GM18861 (cell line): ENCODE measurements around the gene PTPRN2.
"Not testable (repeated sequence)": the region's sequence is repeated elsewhere in the genome, so short reads cannot be mapped to it uniquely, and the experiment has no call there.

Source experiments
- ATAC-seq: cut with Tn5 transposase; IDR thresholded peaks from one replicate; pipeline ENCODE4 v1.9.1; 2021; ENCODE audit not compliant: unreplicated experiment

The PTPRN2 gene

DNA sequence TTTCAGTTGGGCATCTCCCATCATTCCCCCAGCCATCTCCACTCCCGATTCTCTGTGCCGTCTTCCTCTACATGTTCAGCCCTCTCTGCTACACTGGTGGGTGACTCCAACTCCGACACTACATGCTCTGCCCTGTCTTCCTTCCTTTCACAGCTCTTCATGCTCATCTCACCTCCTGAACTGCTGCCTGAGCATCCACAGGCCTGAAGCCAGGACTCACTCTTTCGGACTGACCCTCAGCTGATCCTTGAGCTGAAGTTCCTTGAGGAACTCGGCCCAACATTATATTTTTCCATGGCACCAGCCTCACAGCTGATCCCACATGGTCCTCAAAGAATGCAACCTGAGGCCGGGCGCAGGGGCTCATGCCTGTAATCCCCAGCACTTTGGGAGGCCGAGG is 538.4 kb downstream of the PTPRN2 start:
- ATAC-seq: no peak

DNA sequence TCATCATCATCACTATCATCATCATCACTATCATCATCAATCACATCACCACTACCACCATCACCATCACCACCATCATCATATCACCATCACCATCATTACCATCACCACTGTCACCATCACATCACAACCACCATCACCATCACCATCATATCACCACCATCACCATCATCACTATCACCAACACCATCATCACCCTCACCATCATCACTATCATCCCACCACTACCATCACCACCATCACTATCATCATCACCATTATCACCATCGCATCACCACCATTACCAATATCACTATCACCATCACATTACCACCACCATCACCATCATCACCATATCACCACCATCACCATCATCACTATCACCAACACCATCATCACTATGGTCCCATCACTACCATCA is 539.1 kb downstream of the PTPRN2 start:
- no peak for ATAC-seq

DNA sequence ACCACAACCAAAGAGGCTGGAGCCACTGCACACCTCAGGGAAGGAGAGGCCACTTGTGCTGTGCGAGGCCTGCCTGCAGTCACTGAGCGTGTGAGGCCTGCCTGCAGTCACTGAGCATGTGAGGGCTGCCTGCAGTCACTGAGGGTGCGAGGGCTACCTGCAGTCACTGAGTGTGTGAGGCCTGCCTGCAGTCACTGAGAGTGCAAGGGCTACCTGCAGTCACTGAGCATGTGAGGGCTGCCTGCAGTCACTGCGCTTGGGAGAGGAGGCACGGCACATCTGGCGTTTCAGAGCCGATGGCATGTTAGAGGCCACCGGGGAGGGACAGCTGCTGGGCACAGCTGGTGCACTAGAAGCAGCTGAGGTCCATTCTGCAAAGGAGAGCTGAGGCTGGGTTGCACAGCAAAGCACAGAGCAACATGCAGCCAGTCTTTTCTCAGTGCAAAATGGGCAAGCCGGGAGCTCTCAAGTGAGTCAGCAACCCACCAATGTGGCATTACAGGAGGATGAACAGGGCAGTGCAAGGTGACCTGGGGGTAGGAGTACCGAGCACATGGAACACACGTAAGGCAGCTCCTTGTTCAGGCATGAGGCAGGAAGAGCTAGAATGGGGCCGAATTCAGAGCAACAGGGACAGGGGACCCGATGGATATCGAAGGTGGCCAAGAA is 540.1 kb downstream of the PTPRN2 start:
- no peak for ATAC-seq

DNA sequence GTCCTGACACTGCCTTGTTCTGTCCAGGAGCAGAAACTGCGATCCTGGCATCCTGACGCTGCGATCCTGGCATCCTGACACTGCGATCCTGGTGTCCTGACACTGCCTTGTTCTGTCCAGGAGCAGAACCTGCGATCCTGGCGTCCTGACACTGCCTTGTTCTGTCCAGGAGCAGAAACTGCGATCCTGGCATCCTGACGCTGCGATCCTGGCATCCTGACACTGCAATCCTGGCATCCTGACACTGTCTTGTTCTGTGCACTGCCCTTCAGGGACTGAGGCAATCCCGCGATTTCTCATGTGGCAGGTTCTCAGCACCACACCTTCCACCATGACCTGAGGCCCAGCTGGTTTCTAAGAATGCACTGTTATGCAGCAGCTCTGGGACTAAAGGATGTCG is 541.4 kb downstream of the PTPRN2 start:
- not testable (repeated sequence) for ATAC-seq

DNA sequence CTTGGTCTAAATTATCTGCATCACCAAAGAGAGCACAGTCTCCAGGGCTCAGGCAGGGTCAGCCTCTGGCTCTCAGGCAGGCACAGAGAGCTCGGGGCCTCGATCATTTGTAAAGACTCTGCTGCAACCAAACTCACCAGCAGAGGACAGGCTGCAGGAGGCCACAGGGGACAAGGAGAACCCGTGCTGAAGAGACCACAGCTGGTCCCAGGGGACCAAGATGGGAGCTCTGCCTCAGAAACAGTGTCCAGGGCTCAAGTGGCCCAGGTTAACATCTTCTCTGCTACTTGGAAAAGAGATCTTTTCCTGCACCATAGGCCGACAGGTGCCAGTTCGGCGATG is 543.2 kb downstream of the PTPRN2 start:
- no peak for ATAC-seq

DNA sequence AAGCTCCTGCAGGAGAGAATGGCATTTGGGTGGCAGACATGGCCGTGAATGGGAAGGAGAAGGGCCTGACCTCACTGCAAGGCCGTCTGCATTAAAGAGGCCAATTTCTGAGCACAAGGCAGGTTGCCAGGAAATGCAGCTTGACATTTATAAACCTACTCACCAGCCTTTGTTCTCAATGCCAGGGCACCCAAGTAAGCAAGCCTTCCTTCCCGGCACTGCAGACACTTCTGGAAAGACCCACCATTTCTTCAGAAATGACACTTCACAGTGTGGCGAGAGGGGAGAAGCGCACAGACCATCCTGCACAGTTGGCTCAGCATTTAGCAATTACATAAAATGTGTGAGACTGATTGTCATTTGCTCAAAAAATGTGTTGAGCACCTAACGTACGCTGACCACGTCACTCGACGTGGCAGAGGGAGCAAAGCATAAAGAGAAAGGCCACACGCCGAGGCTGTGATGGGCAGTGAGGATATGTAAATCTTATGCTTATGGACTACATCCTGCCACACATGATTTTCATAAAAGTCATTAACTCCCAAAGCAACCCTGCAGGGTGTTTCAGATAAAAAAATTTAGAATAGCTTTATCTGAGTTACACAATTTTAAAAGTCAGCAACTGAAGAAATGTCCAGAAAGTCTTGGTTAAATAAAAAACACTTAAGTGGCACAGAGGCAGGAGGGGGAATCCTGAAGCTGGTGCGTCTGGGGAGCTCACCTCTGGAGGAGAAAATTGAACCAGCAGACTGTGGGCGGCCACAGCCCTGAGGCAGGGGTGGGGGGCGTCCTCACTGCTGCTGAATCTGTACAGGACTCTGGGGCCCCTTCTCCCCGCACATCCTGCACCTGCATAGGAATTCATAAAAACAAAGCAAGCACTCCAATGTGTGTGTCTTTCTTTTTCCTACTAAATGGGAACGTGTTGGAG is 543.8 kb downstream of the PTPRN2 start:
- no peak for ATAC-seq

DNA sequence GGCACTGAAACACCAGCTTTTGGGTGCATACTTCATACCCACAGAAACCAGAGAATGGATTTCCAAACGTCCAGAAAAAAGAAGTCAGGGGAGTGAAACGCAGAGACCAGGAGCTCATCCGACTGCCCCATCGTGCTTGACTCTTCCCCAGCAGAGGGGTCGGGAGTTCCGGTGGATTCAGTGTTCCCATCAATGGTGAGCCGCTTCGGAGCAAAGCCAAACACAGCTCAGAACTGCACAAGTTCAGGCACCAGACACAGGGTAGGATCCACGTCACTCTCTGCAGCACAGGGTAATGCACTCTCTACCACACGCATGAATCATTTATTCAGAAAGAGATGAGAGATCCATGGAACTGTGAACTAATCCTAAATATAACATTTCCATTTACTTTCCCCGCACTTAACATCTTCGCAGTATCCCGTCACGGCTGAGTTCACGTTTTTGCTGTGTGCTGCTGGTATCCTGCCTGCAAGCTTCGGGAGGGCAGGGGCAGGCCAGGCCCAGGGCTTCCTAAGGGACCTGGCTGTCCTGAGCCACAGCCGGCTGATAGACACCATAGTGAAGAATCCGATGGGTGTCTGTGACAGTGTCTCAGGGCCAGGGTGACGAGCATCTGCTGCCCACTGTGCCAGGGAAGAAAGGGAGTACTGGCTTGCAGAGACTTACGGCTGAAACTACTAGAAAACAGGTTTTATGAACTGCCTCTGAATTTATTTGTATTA is 545.3 kb downstream of the PTPRN2 start:
- no peak for ATAC-seq

DNA sequence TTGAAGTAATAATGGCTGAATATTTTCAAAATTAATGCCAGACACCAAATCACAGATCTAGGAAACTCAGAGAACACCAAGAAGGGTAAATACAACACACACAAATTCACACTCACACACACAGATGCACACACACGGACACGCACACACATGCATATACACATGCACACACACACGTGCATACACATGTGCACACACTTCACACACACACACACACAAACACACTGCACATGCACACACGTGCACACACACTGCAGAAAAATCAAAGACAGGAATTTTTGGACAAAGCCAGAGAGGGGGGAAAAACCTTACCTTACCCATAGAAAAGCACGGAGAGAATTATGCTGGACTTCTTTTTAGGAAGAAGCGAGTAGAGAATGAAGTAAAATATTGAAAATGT is 547.4 kb downstream of the PTPRN2 start:
- no peak for ATAC-seq

DNA sequence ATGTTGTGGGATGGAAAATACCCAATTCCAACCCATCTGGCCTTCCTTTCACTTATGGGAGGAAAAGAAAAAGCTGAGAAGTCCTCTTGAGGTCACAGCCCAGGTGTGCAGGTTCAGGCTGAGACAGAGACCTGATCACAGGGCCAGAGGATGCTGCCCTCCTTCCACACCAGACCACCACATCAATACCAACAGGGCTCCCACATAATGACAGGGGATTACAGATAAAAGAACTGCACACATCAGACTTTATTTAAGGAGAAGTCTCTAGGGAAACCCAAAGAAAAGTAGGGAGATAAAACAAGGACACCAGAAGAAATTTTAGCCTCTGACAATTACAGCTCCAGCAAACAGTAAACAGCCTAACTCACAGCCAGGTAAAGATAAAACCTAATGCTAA is 548.4 kb downstream of the PTPRN2 start:
- no peak for ATAC-seq

DNA sequence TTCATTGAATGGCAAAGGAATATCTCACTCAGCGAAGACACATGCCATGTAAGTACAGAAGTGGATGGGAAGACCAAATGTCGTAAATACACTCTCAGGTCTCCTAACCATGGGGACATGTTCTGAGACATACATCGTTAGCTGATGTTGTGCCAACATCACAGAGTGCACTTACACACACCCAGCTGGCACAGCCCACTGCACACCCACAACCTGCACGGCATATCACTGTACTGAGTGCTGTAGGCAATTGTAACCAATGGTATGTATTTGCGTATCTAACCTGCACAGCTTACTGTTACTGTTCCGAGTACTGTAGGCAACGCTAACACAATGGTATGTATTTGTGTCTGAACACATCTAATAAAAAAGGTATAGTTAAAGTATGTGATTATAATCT is 550.4 kb downstream of the PTPRN2 start:
- no peak for ATAC-seq

DNA sequence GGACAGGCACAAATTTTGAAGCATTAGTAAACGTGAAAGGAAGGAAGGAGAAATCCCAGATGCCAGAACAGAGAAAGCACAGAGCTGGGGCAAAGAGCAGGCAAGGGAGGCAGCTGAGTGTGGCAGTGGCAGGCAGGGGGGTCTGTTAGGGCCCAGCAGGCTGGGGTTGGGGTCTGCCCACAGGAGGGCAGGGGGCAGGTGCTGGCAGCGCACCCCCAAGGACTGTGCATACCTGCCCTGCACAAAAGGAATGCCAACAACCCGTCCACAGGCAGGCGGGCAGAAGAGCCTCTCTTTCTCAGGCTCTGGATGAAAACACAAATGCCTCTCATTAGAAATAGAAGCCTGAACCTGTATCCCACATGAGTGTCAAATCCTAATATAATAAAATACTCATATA is 552.3 kb downstream of the PTPRN2 start:
- no peak for ATAC-seq

DNA sequence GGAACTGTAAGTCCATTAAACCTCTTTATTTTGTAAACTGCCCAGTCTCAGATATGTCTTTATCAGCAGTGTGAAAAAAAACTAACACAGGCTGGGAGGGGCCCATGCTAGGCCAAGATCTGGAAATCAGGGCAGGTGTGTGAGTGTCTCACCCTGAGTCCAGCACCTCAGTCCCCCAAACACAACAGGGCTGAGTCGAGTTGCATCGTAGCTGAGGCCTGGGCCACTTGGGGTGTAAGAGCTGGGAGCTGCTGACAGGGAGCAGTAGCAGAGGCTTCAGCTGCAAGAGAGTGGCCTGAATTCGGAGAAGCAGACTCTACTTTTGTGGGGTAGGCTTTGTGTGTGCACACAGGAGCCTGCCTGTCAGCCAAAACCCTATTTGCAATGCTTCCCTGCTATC is 553.1 kb downstream of the PTPRN2 start:
- no peak for ATAC-seq

DNA sequence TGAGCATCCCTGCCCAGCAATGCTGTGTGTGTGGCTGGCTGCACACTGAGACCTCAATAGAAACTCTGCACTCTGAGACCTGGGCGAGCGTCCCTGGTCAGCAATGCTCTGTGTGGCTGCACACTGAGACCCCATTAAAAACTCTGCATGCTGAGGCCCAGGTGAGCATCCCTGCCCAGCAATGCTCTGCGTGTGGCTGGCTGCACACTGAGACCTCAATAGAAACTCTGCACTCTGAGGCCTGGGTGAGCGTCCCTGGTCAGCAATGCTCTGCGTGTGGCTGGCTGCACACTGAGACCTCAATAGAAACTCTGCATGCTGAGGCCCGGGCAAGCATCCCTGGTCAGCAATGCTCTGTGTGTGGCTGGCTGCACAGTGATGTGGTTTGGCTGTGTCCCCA is 553.7 kb downstream of the PTPRN2 start:
- ATAC-seq: not testable (repeated sequence)

DNA sequence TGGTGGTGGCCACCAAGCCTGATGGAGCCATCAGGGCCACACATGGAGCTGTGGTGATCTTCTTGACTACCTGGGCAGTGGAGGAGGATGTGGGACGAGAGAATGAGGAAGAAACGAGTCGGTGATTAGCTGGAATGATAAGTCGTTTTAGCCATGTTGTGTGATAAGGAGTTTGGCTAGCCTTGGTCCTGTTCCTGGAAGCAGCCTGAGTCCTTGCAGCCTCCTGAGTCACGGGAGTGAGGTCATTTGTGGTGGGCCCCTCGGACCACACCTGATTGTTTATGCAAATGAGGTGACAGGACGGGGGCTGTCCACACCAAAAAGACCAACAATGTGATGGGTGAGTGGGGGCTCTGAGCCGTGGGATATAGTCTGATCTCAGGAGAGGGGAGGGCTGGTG is 554.4 kb downstream of the PTPRN2 start:
- ATAC-seq: no peak

DNA sequence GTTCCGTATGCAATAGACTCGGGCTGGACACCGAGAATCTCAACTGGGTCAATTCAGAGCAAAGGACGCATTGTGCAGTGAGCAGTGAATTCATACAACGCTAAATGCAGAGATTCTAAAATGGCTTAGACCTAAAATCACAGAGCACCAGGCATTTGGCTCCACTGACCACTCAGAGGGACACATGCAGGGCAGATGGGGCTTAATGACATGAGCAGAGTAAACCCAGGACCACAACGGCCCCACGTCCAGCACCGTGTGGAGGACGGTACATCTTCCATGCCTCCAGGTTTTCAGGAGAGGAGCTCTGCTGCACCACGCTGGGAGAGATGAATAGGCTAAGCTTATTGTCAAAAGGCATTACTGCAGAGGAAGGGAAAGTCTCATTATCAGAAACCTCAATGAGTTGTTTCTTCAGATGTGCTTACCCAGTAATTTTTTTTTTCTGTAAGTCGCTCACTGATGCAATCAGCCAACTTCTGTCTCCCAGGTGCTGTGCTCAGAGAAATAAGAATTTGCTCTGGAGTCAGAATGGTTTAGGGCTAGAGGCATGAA is 555.0 kb downstream of the PTPRN2 start:
- ATAC-seq: no peak

DNA sequence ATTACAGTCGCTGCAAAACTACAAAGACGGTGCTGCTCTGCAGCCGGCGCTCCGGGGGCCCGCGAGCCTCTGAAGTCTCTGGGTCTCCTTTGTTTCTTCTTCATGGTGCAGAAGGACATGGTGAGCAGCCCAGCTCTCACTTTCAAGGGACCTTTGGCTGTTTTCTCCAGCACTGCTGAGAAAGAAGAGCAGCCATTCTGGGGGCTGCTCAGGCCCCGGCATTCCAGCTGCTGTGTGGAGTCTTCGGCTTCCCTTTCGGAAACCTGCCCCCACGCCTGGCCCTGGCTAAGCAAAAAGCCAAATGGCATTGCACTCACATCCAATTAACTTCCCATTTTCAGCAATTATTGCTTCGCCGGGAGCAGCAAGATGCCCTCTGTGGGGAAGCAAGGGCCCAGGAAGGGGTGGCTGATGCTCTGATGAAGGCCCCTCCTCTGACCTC is 555.7 kb downstream of the PTPRN2 start:
- no peak for ATAC-seq

DNA sequence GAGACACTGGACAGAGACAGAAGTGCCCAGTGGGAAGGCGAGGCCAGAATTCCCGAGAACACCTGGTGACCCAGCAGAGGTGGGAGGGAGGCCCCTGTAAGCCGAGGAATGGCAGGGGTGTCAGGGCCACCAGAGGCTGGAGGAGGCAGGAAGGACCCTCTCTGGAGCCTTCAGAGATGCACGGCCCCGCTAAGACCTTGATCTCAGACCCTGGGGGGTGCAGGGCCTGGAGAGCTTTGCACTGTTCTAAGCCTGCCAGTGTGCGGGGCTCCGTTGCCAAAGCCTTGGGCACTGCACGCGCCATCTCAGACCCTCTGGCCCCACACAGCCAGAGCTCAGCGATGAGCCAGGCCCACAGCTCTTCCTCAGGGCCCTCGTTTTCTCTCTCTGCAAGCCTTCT is 557.1 kb downstream of the PTPRN2 start:
- no peak for ATAC-seq

DNA sequence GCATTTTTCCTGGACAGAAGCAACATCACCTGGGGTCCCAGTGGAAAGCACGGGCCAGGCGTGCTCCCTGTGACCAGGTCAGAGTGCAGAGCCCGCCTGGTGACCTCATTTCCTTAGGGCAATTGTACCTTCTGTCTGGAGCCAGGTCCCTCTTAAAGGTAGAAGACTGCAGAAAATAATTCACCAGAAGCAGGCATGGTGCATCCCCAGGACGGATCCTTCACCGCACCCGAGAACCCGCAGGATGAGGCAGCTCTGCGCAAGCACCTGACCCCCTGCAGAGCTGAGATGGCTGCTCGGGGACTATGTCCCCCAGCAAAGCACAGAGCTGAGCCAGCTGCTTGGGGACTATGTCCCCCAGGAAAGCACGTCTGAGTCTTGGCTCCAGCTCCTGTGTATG is 557.6 kb downstream of the PTPRN2 start:
- no peak for ATAC-seq

DNA sequence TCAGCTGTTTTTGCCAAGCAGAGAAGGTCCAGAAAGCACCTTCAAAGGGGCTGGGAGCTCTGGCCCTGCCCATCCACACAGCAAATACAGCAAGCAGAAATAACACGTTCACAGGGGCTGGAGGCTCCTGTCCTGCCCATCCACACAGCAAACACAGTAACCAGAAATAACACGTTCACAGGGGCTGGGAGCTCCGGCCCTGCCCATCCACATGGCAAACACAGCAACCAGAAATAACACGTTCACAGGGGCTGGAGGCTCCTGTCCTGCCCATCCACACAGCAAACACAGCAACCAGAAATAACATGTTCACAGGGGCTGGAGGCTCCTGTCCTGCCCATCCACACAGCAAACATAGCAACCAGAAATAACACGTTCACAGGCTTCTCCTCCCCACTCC is 558.1 kb downstream of the PTPRN2 start:
- no peak for ATAC-seq

DNA sequence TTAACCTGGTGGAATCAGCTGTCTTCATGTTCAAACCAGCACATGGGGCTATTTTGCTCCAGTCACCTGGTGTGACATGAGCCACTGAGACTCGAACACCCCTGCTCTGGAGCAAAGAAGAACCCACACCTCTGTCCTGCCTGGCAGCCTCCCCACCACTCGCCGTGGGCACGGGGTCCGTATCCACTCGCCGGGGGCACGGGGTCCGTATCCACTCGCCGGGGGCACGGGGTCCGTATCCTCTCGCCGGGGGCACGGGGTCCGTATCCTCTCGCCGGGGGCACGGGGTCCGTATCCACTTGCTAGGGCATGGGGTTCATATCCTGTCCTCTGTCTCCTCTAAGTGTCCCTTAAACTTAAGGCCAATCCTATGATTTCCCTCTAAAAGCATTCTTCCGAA is 558.7 kb downstream of the PTPRN2 start:
- no peak for ATAC-seq

DNA sequence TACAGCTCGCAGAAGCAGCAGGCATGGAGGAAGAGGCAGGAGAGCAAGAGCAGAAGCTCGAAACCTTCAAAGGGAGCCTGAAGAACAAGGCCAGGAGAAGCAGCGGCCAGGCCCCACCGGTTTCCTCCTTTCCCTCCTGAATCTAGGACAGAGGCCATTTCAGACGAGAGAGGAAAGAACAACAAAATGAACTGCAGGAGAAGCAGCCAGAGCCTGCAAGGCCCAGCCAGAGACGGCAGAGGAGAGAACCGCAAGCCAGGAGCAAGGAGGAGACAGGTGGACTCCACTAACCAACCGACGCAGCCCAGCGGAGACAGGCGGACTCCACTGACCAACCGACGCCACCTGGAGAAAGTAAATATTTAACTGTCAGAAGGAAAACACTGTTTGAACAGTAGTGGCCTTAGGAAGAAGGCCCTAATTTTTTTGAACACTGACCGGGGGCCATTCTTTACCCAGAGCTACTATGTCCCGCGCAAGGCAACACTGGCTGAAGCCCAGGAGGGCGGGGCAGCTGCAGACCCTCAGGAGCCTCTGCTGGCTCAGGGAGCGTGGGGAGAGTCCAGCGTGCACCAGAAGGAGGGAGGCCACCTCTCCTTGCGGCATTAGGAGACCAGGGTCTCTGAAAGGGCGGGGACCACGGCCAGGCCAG is 559.2 kb downstream of the PTPRN2 start:
- ATAC-seq: no peak
